HepG2 (cell line): ENCODE measurements around the gene RDH12. TPM values are rescaled to one million over a fixed set of nuclear protein-coding genes. Genes with fewer than 3 reads are reported as not detected.

Experiments used
- ATAC-seq: fragments of 200-7000 bp; cut with Tn5 transposase; 3 replicates; pipeline ENCODE4 v1.9.1; 2020; ENCODE audit warnings: mild to moderate bottlenecking, moderate library complexity
- BruUV-seq: library from RNA; stranded (reverse); fragments of 400-500 nt; replicated peaks from 2 replicates; lab custom pipeline; 2021; lab: Mats Ljungman, UMichigan
- CTCF ChIA-PET: fragments of 300-600 bp; formaldehyde crosslinking; extraction: SDS; loops from one replicate; lab custom pipeline; 2021; ENCODE audit warnings: low total read pairs, inconsistent platforms, low intra/inter-chr PET ratio; lab: Yijun Ruan, JAX
- POLR2A ChIA-PET: fragments of 350-600 bp; sonication (Branson Sonifier 250); formaldehyde crosslinking; loops from one replicate; lab custom pipeline; 2020; ENCODE audit warnings: antibody characterized with exemption, inconsistent platforms; lab: Yijun Ruan, JAX
- DNase-seq: peaks from one replicate; pipeline ENCODE4 v3.0.0-alpha.2; 2015; ENCODE audit warnings: low spot score
- FAIRE-seq: peaks from 3 replicates; lab custom pipeline; 2011; peaks lifted over from hg19 to GRCh38; lab: Jason Lieb, UNC
- H2AFZ ChIP-seq: one replicate; pipeline ENCODE4 v1.6.1; 2011; ENCODE audit warnings: low read length, inconsistent platforms
- H3K27ac ChIP-seq: fragments of 300-600 bp; 3 replicates; pipeline ENCODE4 v1.8.0; 2011; ENCODE audit warnings: mixed run types, mild to moderate bottlenecking, mixed read lengths, low read length, inconsistent platforms; ENCODE audit not compliant: insufficient read depth; ENCODE audit errors: extremely low read length
- H3K27me3 ChIP-seq, 2 experiments: fragments of 200-600 bp in 1 of 2; 2 replicates in 1 of 2; 3 replicates in 1 of 2; pipeline versions ENCODE4 v1.6.0 to v1.8.0; 2011; ENCODE audit warnings: low read length in 2 of 2, mild to moderate bottlenecking in 2 of 2, moderate library complexity in 2 of 2, inconsistent platforms in 1 of 2; ENCODE audit not compliant: insufficient read depth in 2 of 2, control insufficient read depth in 1 of 2
- H3K36me3 ChIP-seq, 2 experiments: fragments of 200-600 bp in 1 of 2; replicated peaks in 1 of 2; 2 replicates in 1 of 2; 3 replicates in 1 of 2; pipeline versions ENCODE4 v1.5.1 to v1.8.0; 2011; ENCODE audit warnings: low read length in 2 of 2, inconsistent platforms in 1 of 2; ENCODE audit not compliant: insufficient read depth in 2 of 2, control insufficient read depth in 1 of 2
- H3K4me1 ChIP-seq: 2 replicates; pipeline ENCODE4 v1.5.1; 2012; ENCODE audit warnings: low read length, inconsistent platforms; ENCODE audit not compliant: insufficient read depth
- H3K4me2 ChIP-seq: 2 replicates; pipeline ENCODE4 v1.6.0; 2011; ENCODE audit warnings: low read depth, low read length, inconsistent platforms
- H3K4me3 ChIP-seq, 3 experiments: fragments of 200-600 bp in 1 of 3; sonication (generic), shearing (Covaris generic) in 1 of 3; replicated peaks in 1 of 3; 2 replicates each; pipeline ENCODE4 v1.5.1; 2011 to 2016; ENCODE audit warnings: low read length in 3 of 3, inconsistent platforms in 2 of 3, low read depth in 2 of 3, mild to moderate bottlenecking in 2 of 3, control low read depth in 1 of 3, mixed read lengths in 1 of 3; ENCODE audit not compliant: insufficient read depth in 1 of 3
- H3K79me2 ChIP-seq: one replicate; pipeline ENCODE4 v1.6.1; 2011; ENCODE audit warnings: low read length, inconsistent platforms; ENCODE audit not compliant: insufficient read depth
- H3K9ac ChIP-seq: 2 replicates; pipeline ENCODE4 v1.6.0; 2011; ENCODE audit warnings: mild to moderate bottlenecking, low read depth, low read length, inconsistent platforms; ENCODE audit not compliant: insufficient read depth
- H3K9me3 ChIP-seq: 2 replicates; pipeline ENCODE4 v1.5.1; 2012; ENCODE audit warnings: mild to moderate bottlenecking, low read length
- H4K20me1 ChIP-seq: 2 replicates; pipeline ENCODE4 v1.6.0; 2011; ENCODE audit warnings: inconsistent platforms, mild to moderate bottlenecking, low read length, moderate library complexity; ENCODE audit not compliant: insufficient read depth
- ARNTL ChIP-seq: sonication (generic); formaldehyde crosslinking; IDR thresholded peaks from 2 replicates; pipeline ENCODE4 v1.4.0; 2020; ENCODE audit warnings: mild to moderate bottlenecking, missing genetic modification reagents
- HNRNPL ChIP-seq: fragments of 200-400 bp; formaldehyde crosslinking; IDR thresholded peaks from 2 replicates; pipeline ENCODE4 v1.6.1; 2017; ENCODE audit warnings: mild to moderate bottlenecking, low read depth, low read length
- SYNCRIP ChIP-seq: fragments of 200-400 bp; formaldehyde crosslinking; IDR thresholded peaks from 2 replicates; pipeline ENCODE4 v1.6.1; 2018; ENCODE audit warnings: mild to moderate bottlenecking, low read depth, low read length; ENCODE audit not compliant: insufficient read depth
- WGBS: methylation state at CpG from one replicate; pipeline ENCODE4 v1.1.6; 2017; ENCODE audit warnings: low lambda C conversion rate; 5-methylcytosine and 5-hydroxymethylcytosine counted together
- in situ Hi-C: cut with HindIII; loops from 2 replicates; pipeline ENCODE4 v1.10.0; 2017; ENCODE audit warnings: low pct_unique_long_range_greater_than_20kb; ENCODE audit not compliant: extremely low pct_ligation_motif_present
- intact Hi-C: fragments of 100-400 bp; cut with micrococcal nuclease; formaldehyde crosslinking; loops from one replicate; pipeline ENCODE4 v1.10.0; 2022; ENCODE audit not compliant: unreplicated experiment
- polyA plus RNA-seq, 8 experiments: library from polyadenylated mRNA; depleted of rRNA in 3 of 8; stranded (reverse) in 7 of 8; unstranded in 1 of 8; fragments of >200 nt; fragmentation: Illumina TruSeq in 4 of 8; extraction: Trizol in 4 of 8; gene quantifications; 2 replicates each; pipeline versions ENCODE4 v1.2.1 to v1.2.3, GENCODE V29; 2011 to 2016; ENCODE audit warnings: low read depth in 4 of 8, missing spikeins in 1 of 8, mixed read lengths in 1 of 8; ENCODE audit not compliant: insufficient read depth in 1 of 8
- total RNA-seq, 5 experiments: library from RNA; depleted of rRNA; stranded (reverse); fragments of >200 nt; fragmentation: Illumina TruSeq; extraction: Trizol; gene quantifications; 2 replicates each; pipeline ENCODE4 v1.2.3, GENCODE V29; 2016; ENCODE audit warnings: low read depth in 1 of 5
- TF ChIP-seq, protein P1 (sequence below): sonication (generic); formaldehyde crosslinking; conservative IDR thresholded peaks from 2 replicates; pipeline ENCODE4 v1.4.0; 2020; ENCODE audit warnings: missing genetic modification reagents
- TF ChIP-seq, protein P2 (sequence below): sonication (generic); formaldehyde crosslinking; IDR thresholded peaks from 2 replicates; pipeline ENCODE4 v1.4.0; 2020; ENCODE audit warnings: mild to moderate bottlenecking, missing genetic modification reagents

RDH12 gene
- total and polyA plus RNA-seq, 2 of the 13 experiments (the other 11 are each of a cell fraction or from before 2014, with no cell fraction given): 1.6 to 2.1 TPM

DNA sequence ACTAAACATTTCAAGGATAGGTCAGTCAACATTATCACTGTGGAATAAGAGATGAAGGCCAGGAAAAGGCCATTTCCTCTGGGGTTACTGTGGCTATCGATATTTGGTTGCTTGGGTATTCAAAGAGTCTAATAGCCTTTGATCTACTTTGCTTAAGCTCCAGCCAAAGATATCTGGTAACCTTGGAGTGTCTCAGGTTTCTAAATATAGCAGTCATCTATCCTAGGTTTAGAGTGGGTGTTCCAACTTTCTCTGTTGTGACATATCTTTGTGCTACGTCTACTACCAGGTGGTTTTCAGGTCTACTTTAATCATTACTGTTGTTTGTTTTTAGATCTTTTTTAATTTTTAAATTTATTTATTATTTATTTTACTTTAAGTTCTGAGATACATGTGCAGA lies 42.4 kb downstream of the RDH12 start (continued):
- TF ChIP-seq, protein P1, sequence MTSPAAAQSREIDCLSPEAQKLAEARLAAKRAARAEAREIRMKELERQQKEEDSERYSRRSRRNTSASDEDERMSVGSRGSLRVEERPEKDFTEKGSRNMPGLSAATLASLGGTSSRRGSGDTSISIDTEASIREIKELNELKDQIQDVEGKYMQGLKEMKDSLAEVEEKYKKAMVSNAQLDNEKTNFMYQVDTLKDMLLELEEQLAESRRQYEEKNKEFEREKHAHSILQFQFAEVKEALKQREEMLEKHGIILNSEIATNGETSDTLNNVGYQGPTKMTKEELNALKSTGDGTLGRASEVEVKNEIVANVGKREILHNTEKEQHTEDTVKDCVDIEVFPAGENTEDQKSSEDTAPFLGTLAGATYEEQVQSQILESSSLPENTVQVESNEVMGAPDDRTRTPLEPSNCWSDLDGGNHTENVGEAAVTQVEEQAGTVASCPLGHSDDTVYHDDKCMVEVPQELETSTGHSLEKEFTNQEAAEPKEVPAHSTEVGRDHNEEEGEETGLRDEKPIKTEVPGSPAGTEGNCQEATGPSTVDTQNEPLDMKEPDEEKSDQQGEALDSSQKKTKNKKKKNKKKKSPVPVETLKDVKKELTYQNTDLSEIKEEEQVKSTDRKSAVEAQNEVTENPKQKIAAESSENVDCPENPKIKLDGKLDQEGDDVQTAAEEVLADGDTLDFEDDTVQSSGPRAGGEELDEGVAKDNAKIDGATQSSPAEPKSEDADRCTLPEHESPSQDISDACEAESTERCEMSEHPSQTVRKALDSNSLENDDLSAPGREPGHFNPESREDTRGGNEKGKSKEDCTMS: no peak
- no peak for TF ChIP-seq HNRNPL

DNA sequence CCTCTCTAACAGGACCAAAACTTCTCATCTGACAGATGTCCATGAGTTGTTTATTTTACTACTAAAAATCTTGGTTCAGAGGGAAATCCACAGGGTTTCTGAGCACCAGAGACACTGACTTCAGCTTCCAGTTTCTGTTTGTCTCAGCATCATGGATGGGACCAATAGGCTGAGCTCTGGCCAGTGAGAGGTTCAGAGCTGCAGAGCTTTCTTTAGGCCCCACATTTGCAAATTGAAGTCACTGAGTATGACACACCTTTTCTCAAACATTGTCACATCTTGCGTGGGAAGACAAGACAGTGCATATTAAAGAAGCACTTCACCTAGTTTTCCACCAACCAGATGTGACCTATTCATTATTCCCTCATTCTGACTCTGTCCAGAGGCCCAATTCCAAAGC lies 45.2 kb downstream of the RDH12 start:
- no peak for ATAC-seq
- no peak for TF ChIP-seq ARNTL
- Histone ChIP-seq H3K4me2 (no peak overlapping the region), H3K79me2 (no peaks in the 10 kb centered on the region), H4K20me1 (no peaks in the 10 kb centered on the region), H3K9me3 (no peaks in the 10 kb centered on the region), H3K36me3 (peaks cover 12 to 30% of the 10 kb centered on the region in 2 experiments; a peak in 4 of 5 replicates), H3K4me3 (no peak overlapping the region), H3K4me1 (peaks cover 6% of the 10 kb centered on the region; the same call in 1 of the 2 replicates), H3K27me3 (no peaks in the 10 kb centered on the region), H3K27ac (no peak overlapping the region), H2AFZ (no peak overlapping the region), H3K9ac (no peak overlapping the region)
- no peak for FAIRE-seq
- in situ Hi-C loops: no loop called here
- BruUV-seq: no TSS peak
- 100% methylated on average over 1 of the region's 1 CpG for WGBS
- POLR2A ChIA-PET: interaction anchor here (0.8 kb wide), 1 partner anchor 14 kb away, joined by 3 read pairs; no protein-coding TSS in a partner anchor
- intact Hi-C loops: no loop called here
- DNase-seq: no peak
- CTCF ChIA-PET: no interaction called here

DNA sequence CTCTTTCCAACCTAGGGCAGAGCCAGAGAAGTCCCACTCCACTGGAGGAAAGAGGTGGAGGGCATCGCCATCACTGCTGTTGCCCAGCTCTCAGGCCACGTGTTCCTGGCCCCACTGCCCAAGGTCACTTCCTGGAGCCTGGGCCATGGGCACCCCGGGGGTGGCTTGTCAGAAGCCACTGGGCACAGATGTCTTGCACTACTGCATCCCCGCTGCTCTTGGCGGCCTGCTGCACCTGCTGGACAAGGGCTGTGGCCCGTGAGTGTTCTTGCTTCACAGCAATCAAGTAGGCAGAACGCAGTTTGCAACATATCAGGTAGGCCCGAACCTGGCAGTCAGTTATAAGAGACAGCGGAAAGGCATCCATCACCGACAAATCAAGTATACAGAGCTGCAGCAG lies 46.6 kb downstream of the RDH12 start:
- H3K36me3 ChIP-seq: peaks cover 18 to 43% of the 10 kb centered on the region in 2 experiments; a peak in 4 of 5 replicates
- no peaks in the 10 kb centered on the region for H3K27me3 ChIP-seq
- no peak overlapping the region for H3K27ac ChIP-seq
- intact Hi-C loops (no loop called here), in situ Hi-C loops (no loop called here)
- DNase-seq (no peak), ATAC-seq (no peak), FAIRE-seq (no peak)
- H3K9ac ChIP-seq: no peak overlapping the region
- H4K20me1 ChIP-seq: no peaks in the 10 kb centered on the region
- no TSS peak for BruUV-seq
- peaks cover 6% of the 10 kb centered on the region; the same call in 1 of the 2 replicates for H3K4me1 ChIP-seq
- H3K79me2 ChIP-seq: no peaks in the 10 kb centered on the region
- H3K4me2 ChIP-seq: no peak overlapping the region
- no peak overlapping the region for H2AFZ ChIP-seq
- 91% methylated on average over 6 of the region's 10 CpGs for WGBS
- ChIA-PET CTCF (no interaction called here), POLR2A (no interaction called here)
- no peak overlapping the region for H3K4me3 ChIP-seq
- no peaks in the 10 kb centered on the region for H3K9me3 ChIP-seq
- no peak for TF ChIP-seq SYNCRIP
- TF ChIP-seq, protein P2, sequence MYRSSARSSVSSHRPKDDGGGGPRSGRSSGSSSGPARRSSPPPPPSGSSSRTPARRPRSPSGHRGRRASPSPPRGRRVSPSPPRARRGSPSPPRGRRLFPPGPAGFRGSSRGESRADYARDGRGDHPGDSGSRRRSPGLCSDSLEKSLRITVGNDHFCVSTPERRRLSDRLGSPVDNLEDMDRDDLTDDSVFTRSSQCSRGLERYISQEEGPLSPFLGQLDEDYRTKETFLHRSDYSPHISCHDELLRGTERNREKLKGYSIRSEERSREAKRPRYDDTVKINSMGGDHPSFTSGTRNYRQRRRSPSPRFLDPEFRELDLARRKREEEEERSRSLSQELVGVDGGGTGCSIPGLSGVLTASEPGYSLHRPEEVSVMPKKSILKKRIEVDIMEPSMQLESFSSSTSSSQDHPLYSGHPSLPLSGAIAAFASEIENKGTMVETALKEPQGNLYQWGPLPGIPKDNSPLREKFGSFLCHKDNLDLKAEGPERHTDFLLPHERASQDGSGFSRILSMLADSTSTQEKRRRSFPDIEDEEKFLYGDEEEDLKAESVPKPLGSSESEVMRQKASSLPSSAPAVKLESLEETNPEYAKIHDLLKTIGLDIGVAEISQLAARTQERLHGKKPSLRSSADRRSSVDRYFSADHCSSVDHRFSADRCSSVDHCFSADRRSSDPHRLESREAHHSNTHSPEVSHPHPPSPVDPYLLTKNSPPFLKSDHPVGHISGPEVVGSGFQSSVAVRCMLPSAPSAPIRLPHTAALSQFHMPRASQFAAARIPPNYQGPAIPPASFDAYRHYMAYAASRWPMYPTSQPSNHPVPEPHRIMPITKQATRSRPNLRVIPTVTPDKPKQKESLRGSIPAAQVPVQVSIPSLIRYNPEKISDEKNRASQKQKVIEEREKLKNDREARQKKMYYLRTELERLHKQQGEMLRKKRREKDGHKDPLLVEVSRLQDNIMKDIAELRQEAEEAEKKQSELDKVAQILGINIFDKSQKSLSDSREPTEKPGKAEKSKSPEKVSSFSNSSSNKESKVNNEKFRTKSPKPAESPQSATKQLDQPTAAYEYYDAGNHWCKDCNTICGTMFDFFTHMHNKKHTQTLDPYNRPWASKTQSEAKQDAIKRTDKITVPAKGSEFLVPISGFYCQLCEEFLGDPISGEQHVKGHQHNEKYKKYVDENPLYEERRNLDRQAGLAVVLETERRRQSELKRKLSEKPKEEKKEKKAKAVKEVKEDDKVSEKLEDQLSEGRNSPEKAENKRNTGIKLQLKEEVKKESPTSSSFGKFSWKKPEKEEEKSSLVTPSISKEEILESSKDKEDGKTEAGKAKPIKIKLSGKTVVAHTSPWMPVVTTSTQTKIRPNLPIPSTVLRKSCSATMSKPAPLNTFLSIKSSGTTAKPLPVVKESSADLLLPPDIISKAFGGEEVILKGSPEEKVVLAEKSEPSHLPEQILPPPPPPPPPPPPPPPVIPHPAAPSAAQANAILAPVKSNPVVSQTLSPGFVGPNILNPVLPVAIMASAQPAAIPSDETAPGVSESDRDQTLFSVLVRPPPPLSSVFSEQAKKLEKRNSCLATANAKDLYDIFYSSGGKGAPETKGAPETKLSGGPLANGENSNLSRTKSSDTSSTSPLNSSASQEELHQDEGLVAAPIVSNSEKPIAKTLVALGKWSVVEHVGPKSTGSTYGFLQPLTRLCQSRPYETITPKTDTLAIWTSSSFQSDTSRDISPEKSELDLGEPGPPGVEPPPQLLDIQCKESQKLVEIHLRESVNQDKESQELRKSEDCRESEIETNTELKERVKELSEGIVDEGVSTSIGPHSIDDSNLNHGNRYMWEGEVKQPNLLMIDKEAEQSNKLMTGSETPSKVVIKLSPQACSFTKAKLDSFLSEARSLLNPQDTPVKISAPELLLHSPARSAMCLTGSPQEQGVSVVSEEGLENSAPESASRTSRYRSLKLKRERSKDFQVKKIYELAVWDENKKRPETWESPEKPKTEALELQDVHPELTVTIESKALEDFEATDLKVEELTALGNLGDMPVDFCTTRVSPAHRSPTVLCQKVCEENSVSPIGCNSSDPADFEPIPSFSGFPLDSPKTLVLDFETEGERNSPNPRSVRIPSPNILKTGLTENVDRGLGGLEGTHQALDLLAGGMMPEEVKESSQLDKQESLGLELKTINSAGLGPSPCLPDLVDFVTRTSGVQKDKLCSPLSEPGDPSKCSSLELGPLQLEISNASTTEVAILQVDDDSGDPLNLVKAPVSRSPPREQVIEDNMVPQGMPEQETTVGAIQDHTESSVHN (CRISPR knock-in tag): no peak
